ENCODE results near the gene COL19A1. TPM values are rescaled to one million over a fixed set of nuclear protein-coding genes. Genes with fewer than 3 reads are reported as not detected.

The COL19A1 gene
- total RNA-seq, 2 experiments from 2014 or later, result not detected

- DNase-seq, result no peak
- intact Hi-C loops (cut with DNase I, micrococcal nuclease), result no loop called here
- no peak overlapping the region for H3K27ac Mint-ChIP-seq
- no peaks in the 10 kb centered on the region for H3K27me3 Mint-ChIP-seq
- ChIA-PET POLR2A (no interaction called here), CTCF (no interaction called here)
- no peaks in the 10 kb centered on the region for H3K4me1 Mint-ChIP-seq
- no peaks in the 10 kb centered on the region for H3K36me3 Mint-ChIP-seq (ENCODE audit: low read depth)
- H3K9me3 Mint-ChIP-seq (ENCODE audit: low read depth), result no peaks in the 10 kb centered on the region
- ATAC-seq, result no peak
- no peak overlapping the region for H3K4me3 Mint-ChIP-seq
Measured at GRCh38 chr6:70037445-70037844, 171.1 kb downstream of the COL19A1 start.

DNA sequence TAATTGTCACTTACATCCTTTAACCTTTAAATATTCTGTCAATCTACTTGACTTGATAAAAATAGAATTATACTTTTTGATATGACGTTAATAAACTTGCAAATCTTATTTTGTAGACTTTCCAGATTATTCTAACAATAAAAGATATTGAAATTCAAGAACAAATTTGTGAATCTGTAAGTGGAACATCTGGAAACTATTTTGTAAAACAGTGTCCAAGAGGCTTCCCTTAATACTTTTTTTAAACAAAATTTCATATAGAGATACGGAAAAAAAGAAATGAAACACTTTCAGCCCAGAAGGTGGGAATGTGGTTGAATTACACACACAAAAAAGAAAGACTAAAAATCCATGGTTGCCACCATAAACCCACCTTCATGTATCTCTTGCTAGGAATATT is 174.4 kb downstream of the COL19A1 start:
- Mint-ChIP-seq H3K36me3 (ENCODE audit: low read depth) (no peaks in the 10 kb centered on the region), H3K27me3 (peaks cover 2% of the 10 kb centered on the region), H3K27ac (no peak overlapping the region), H3K4me1 (no peaks in the 10 kb centered on the region), H3K9me3 (ENCODE audit: low read depth) (no peaks in the 10 kb centered on the region), H3K4me3 (no peak overlapping the region)
- ATAC-seq (no peak), DNase-seq (no peak)
- ChIA-PET CTCF (no interaction called here), POLR2A (no interaction called here)
- intact Hi-C loops (cut with DNase I, micrococcal nuclease), result no loop called here

DNA sequence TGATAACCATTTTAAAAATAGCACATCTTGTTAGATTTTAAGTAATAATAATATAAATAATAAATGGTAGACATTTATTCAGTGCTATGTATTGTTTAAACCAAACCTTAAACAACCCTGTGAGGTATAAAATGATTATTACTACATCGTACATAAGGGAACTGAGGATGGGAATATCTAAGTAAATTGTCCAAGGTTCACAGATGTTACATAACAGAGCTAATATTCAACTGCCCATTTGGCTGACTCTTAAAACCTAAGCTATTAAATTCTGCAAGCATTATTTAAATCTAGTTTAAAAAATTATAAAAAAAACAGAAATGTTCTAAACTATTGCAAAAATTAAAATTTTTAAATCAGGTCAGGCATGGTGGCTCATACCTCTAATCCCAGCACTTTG is 175.1 kb downstream of the COL19A1 start:
- ChIA-PET CTCF (no interaction called here), POLR2A (no interaction called here)
- no peaks in the 10 kb centered on the region for H3K9me3 Mint-ChIP-seq (ENCODE audit: low read depth)
- no peak overlapping the region for H3K4me3 Mint-ChIP-seq
- ATAC-seq (no peak), DNase-seq (no peak)
- H3K27me3 Mint-ChIP-seq, result peaks cover 2% of the 10 kb centered on the region
- H3K27ac Mint-ChIP-seq, result no peak overlapping the region
- no peaks in the 10 kb centered on the region for H3K4me1 Mint-ChIP-seq
- H3K36me3 Mint-ChIP-seq (ENCODE audit: low read depth), result no peaks in the 10 kb centered on the region
- intact Hi-C loops (cut with DNase I, micrococcal nuclease), result no loop called here

- no peaks in the 10 kb centered on the region for H3K36me3 Mint-ChIP-seq (ENCODE audit: low read depth)
- ChIA-PET CTCF (no interaction called here), POLR2A (no interaction called here)
- H3K9me3 Mint-ChIP-seq (ENCODE audit: low read depth), result no peaks in the 10 kb centered on the region
- DNase-seq (no peak), ATAC-seq (no peak)
- H3K27ac Mint-ChIP-seq, result no peak overlapping the region
- H3K4me1 Mint-ChIP-seq, result no peaks in the 10 kb centered on the region
- H3K27me3 Mint-ChIP-seq, result peaks cover 2% of the 10 kb centered on the region
- intact Hi-C loops (cut with DNase I, micrococcal nuclease), result no loop called here
- no peak overlapping the region for H3K4me3 Mint-ChIP-seq
Measured at GRCh38 chr6:70045413-70045812, 179.1 kb downstream of the COL19A1 start.

DNA sequence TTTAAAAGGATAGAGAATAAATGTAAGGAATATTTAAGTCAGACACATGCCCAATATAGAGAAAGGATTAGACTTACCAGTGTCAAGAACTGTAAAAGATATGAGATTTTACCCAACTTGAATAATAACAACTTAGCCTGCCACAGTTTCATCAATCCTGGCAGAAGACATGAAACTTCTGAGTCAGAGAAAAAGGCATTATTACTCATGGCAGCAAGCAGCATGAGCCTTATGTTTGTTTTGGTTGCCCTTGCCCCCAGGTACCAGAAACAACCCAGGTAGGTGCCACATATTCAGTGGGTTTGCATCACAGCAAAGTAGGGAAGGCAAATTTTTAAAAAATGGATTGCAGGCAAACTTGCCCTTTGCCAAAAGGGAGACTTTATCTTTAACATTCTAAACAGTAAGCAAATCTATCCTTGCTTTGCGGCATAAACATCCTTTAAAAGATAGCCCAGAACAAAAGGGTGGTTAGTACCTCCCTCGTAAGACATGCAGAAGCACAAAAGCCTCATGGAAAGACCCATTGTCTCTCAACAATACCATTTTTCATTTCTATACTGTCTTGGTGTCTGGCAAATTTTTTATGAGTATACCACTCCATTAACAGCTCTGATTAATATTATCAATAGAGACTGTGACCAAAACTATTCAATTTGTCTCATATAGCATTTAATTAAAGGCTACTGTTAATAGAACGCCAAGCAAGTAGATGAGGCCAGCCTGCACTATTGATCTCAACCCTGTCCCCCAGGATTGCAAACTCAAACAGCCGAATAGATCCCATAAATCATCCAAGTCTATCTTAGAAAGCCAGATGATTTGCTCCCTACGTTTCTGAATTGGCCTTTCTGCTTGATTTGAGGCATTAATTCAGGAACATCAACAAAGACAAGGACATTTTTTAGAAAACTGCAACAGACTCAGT is 185.1 kb downstream of the COL19A1 start:
- DNase-seq (no peak), ATAC-seq (no peak)
- ChIA-PET POLR2A (no interaction called here), CTCF (no interaction called here)
- Mint-ChIP-seq H3K27ac (no peak overlapping the region), H3K4me1 (no peaks in the 10 kb centered on the region), H3K4me3 (no peak overlapping the region), H3K27me3 (peaks cover 2% of the 10 kb centered on the region), H3K9me3 (ENCODE audit: low read depth) (no peaks in the 10 kb centered on the region), H3K36me3 (ENCODE audit: low read depth) (no peaks in the 10 kb centered on the region)
- intact Hi-C loops (cut with DNase I, micrococcal nuclease), result no loop called here

GRCh38 chr6:70059039-70059719 is 192.8 kb downstream of the COL19A1 start:
- H3K4me1 Mint-ChIP-seq, result no peaks in the 10 kb centered on the region
- intact Hi-C loops (cut with DNase I, micrococcal nuclease), result no loop called here
- POLR2A ChIA-PET, result no interaction called here
- no peak overlapping the region for H3K4me3 Mint-ChIP-seq
- H3K9me3 Mint-ChIP-seq (ENCODE audit: low read depth), result no peaks in the 10 kb centered on the region
- H3K27me3 Mint-ChIP-seq, result peaks cover 2% of the 10 kb centered on the region
- CTCF ChIA-PET, result interaction anchor here (1.0 kb wide), 1 partner anchor 12 kb away, joined by 4 read pairs; no protein-coding TSS in a partner anchor
- no peaks in the 10 kb centered on the region for H3K36me3 Mint-ChIP-seq (ENCODE audit: low read depth)
- no peak overlapping the region for H3K27ac Mint-ChIP-seq
- DNase-seq (no peak), ATAC-seq (no peak)

- Mint-ChIP-seq H3K27ac (no peak overlapping the region), H3K4me3 (no peak overlapping the region), H3K4me1 (no peaks in the 10 kb centered on the region), H3K36me3 (ENCODE audit: low read depth) (no peaks in the 10 kb centered on the region), H3K27me3 (peaks cover 2% of the 10 kb centered on the region), H3K9me3 (ENCODE audit: low read depth) (no peaks in the 10 kb centered on the region)
- DNase-seq, result no peak
- ChIA-PET POLR2A (no interaction called here), CTCF (no interaction called here)
- intact Hi-C loops (cut with DNase I, micrococcal nuclease), result no loop called here
- ATAC-seq, result no peak
Measured at GRCh38 chr6:70060680-70061079, 194.3 kb downstream of the COL19A1 start.

- Mint-ChIP-seq H3K4me3 (no peak overlapping the region), H3K27me3 (no peaks in the 10 kb centered on the region), H3K4me1 (no peaks in the 10 kb centered on the region), H3K9me3 (ENCODE audit: low read depth) (no peaks in the 10 kb centered on the region), H3K36me3 (ENCODE audit: low read depth) (no peaks in the 10 kb centered on the region), H3K27ac (no peak overlapping the region)
- ChIA-PET CTCF (no interaction called here), POLR2A (no interaction called here)
- ATAC-seq, result no peak
- no peak for DNase-seq
- intact Hi-C loops (cut with DNase I, micrococcal nuclease), result no loop called here
Measured at GRCh38 chr6:70061546-70061945, 195.2 kb downstream of the COL19A1 start.

- Mint-ChIP-seq H3K27ac (no peak overlapping the region), H3K4me1 (no peaks in the 10 kb centered on the region), H3K27me3 (no peaks in the 10 kb centered on the region), H3K4me3 (no peak overlapping the region), H3K36me3 (ENCODE audit: low read depth) (no peaks in the 10 kb centered on the region), H3K9me3 (ENCODE audit: low read depth) (no peaks in the 10 kb centered on the region)
- ATAC-seq (no peak), DNase-seq (no peak)
- intact Hi-C loops (cut with DNase I, micrococcal nuclease), result no loop called here
- CTCF ChIA-PET, result interaction anchor here (0.6 kb wide), 1 partner anchor 803 kb away, joined by 3 read pairs; no protein-coding TSS in a partner anchor
- POLR2A ChIA-PET, result no interaction called here
Measured at GRCh38 chr6:70062010-70062409, 195.7 kb downstream of the COL19A1 start.

- ChIA-PET POLR2A (no interaction called here), CTCF (no interaction called here)
- H3K36me3 Mint-ChIP-seq (ENCODE audit: low read depth), result no peaks in the 10 kb centered on the region
- H3K4me3 Mint-ChIP-seq, result no peak overlapping the region
- no peaks in the 10 kb centered on the region for H3K9me3 Mint-ChIP-seq (ENCODE audit: low read depth)
- no peak overlapping the region for H3K27ac Mint-ChIP-seq
- H3K4me1 Mint-ChIP-seq, result no peaks in the 10 kb centered on the region
- ATAC-seq (no peak), DNase-seq (no peak)
- intact Hi-C loops (cut with DNase I, micrococcal nuclease), result no loop called here
- no peaks in the 10 kb centered on the region for H3K27me3 Mint-ChIP-seq
Measured at GRCh38 chr6:70072540-70073179, 206.3 kb downstream of the COL19A1 start.

DNA sequence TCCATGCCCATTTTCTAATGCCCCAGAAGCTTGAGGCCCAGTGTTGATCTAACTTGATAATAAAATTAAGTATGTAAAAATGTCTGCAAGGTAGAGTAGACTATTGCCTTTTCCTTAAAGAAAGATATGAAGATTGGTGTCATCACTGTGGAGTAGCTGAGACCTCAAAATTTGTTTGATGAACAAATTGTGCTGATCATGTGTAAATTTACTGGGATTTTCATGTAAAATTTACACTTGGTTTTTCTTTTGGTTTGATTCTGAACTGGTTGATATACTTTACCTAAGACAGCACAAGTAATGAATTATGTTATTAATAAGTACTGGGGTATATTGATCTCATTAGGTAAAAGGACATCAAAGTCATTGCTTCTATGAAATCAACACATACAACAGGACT is 207.3 kb downstream of the COL19A1 start:
- Mint-ChIP-seq H3K9me3 (ENCODE audit: low read depth) (no peaks in the 10 kb centered on the region), H3K27ac (no peak overlapping the region), H3K4me3 (no peak overlapping the region), H3K27me3 (no peaks in the 10 kb centered on the region), H3K36me3 (ENCODE audit: low read depth) (no peaks in the 10 kb centered on the region), H3K4me1 (no peaks in the 10 kb centered on the region)
- DNase-seq (no peak), ATAC-seq (no peak)
- POLR2A ChIA-PET, result no interaction called here
- intact Hi-C loops (cut with DNase I, micrococcal nuclease), result no loop called here
- CTCF ChIA-PET, result interaction anchor here (0.6 to 0.9 kb wide), 2 partner anchors 31 to 1574 kb away, joined by 3 to 4 read pairs; no protein-coding TSS in a partner anchor

- H3K36me3 Mint-ChIP-seq (ENCODE audit: low read depth), result no peaks in the 10 kb centered on the region
- H3K27ac Mint-ChIP-seq, result no peak overlapping the region
- ATAC-seq (no peak), DNase-seq (no peak)
- no peaks in the 10 kb centered on the region for H3K4me1 Mint-ChIP-seq
- H3K4me3 Mint-ChIP-seq, result no peak overlapping the region
- ChIA-PET CTCF (no interaction called here), POLR2A (no interaction called here)
- no peaks in the 10 kb centered on the region for H3K27me3 Mint-ChIP-seq
- H3K9me3 Mint-ChIP-seq (ENCODE audit: low read depth), result no peaks in the 10 kb centered on the region
- intact Hi-C loops (cut with DNase I, micrococcal nuclease), result no loop called here
Measured at GRCh38 chr6:70079241-70079640, 212.9 kb downstream of the COL19A1 start.
